HCT116 (cell line): Measurements from ENCODE around the gene USP47. TPM values are rescaled to one million over a fixed set of nuclear protein-coding genes. Genes with fewer than 3 reads are reported as not detected.

ENCODE experiments used
- ATAC-seq: fragments of 200-7000 bp; cut with Tn5 transposase; 2 replicates; pipeline ENCODE4 v1.9.1; 2020; ENCODE audit warnings: mild to moderate bottlenecking, moderate library complexity
- BruUV-seq: library from RNA; stranded (reverse); fragments of 400-500 nt; replicated peaks from 2 replicates; lab custom pipeline; 2021; lab: Mats Ljungman, UMichigan
- CTCF ChIA-PET: fragments of 300-600 bp; sonication (Branson Sonifier 250); formaldehyde crosslinking; loops from one replicate; lab custom pipeline; 2021; ENCODE audit warnings: antibody characterized with exemption; lab: Charles Lee
- POLR2A ChIA-PET: fragments of 300-600, 350-600 bp; sonication (Branson Sonifier 250); formaldehyde crosslinking; loops from one replicate; lab custom pipeline; 2021; ENCODE audit warnings: antibody characterized with exemption; lab: Charles Lee
- RAD21 ChIA-PET, 2 experiments: fragments of 300-600 bp; sonication (Branson Sonifier 250); formaldehyde crosslinking; loops; one replicate each; lab custom pipeline; 2023; ENCODE audit warnings: low total read pairs in 2 of 2; ENCODE audit not compliant: uncharacterized antibody in 2 of 2, unreplicated experiment in 2 of 2, low non-redundant PET in 1 of 2; lab: Charles Lee
- DNase-seq: peaks from one replicate; pipeline ENCODE4 v3.0.0-alpha.2; 2010; ENCODE audit warnings: low read depth, low spot score
- H2AFZ ChIP-seq: fragments of 200-600 bp; shearing (Covaris generic), sonication (generic); 2 replicates; pipeline ENCODE4 v1.6.1; 2017; ENCODE audit warnings: low read depth, mixed run types, mixed read lengths, antibody characterized with exemption, low read length; ENCODE audit not compliant: poor library complexity, severe bottlenecking
- H3K27ac ChIP-seq: 2 replicates; pipeline ENCODE4 v1.5.1; 2012; ENCODE audit warnings: low read depth, low read length
- H3K27me3 ChIP-seq: fragments of 200-600 bp; sonication (generic); 2 replicates; pipeline ENCODE4 v1.6.1; 2016; ENCODE audit warnings: mixed run types, low read length, mixed read lengths; ENCODE audit not compliant: insufficient read depth
- H3K36me3 ChIP-seq, 2 experiments: fragments of 200-500 bp in 1 of 2; fragments of 200-600 bp in 1 of 2; sonication (Bioruptor generic) in 1 of 2; sonication (generic) in 1 of 2; 2 replicates each; pipeline versions ENCODE4 v1.5.1 to v1.6.1; 2014 to 2016; ENCODE audit warnings: low read length in 2 of 2, inconsistent platforms in 1 of 2, mixed read lengths in 1 of 2, mixed run types in 1 of 2; ENCODE audit not compliant: insufficient read depth in 2 of 2, control insufficient read depth in 1 of 2
- H3K4me1 ChIP-seq, 2 experiments: fragments of 200-600 bp in 1 of 2; sonication (generic) in 1 of 2; 2 replicates each; pipeline versions ENCODE4 v1.5.1 to v1.6.1; 2012 to 2017; ENCODE audit warnings: low read length in 2 of 2, inconsistent platforms in 1 of 2, mild to moderate bottlenecking in 1 of 2, mixed read lengths in 1 of 2, mixed run types in 1 of 2, moderate library complexity in 1 of 2; ENCODE audit not compliant: insufficient read depth in 2 of 2, control insufficient read depth in 1 of 2
- H3K4me2 ChIP-seq: fragments of 200-600 bp; sonication (generic); 2 replicates; pipeline ENCODE4 v1.6.1; 2017; ENCODE audit warnings: mixed run types, low read length, mixed read lengths
- H3K4me3 ChIP-seq, 2 experiments: fragments of 200-600 bp in 1 of 2; sonication (generic) in 1 of 2; replicated peaks in 1 of 2; 2 replicates each; pipeline ENCODE4 v1.5.1; 2011 to 2016; ENCODE audit warnings: low read length in 2 of 2, control low read depth in 1 of 2, low read depth in 1 of 2, mild to moderate bottlenecking in 1 of 2, mixed read lengths in 1 of 2, mixed run types in 1 of 2
- H3K79me2 ChIP-seq: fragments of 200-600 bp; sonication (generic); 2 replicates; pipeline ENCODE4 v1.6.1; 2017; ENCODE audit warnings: mild to moderate bottlenecking, mixed run types, low read length, moderate library complexity, mixed read lengths; ENCODE audit not compliant: insufficient read depth
- H3K9ac ChIP-seq: fragments of 200-600 bp; sonication (generic); 2 replicates; pipeline ENCODE4 v1.6.1; 2016; ENCODE audit warnings: low read length, mixed read lengths
- H3K9me2 ChIP-seq: fragments of 200-600 bp; sonication (generic), shearing (Covaris generic); 2 replicates; pipeline ENCODE4 v1.6.1; 2017; ENCODE audit warnings: mixed run types, mild to moderate bottlenecking, moderate library complexity; ENCODE audit not compliant: insufficient read depth
- H3K9me3 ChIP-seq, 2 experiments: fragments of 200-500 bp in 1 of 2; fragments of 200-600 bp in 1 of 2; sonication (Bioruptor generic) in 1 of 2; sonication (generic) in 1 of 2; 2 replicates each; pipeline ENCODE4 v1.6.1; 2014 to 2017; ENCODE audit warnings: low read length in 2 of 2, mixed read lengths in 2 of 2, inconsistent platforms in 1 of 2, low read depth in 1 of 2, mild to moderate bottlenecking in 1 of 2, mixed run types in 1 of 2, moderate library complexity in 1 of 2; ENCODE audit not compliant: control insufficient read depth in 1 of 2, insufficient read depth in 1 of 2
- H4K20me1 ChIP-seq: fragments of 200-600 bp; sonication (generic), shearing (Covaris generic); 2 replicates; pipeline ENCODE4 v1.6.1; 2017; ENCODE audit warnings: mixed run types, mild to moderate bottlenecking, moderate library complexity; ENCODE audit not compliant: insufficient read depth
- CTCF ChIP-seq, 3 experiments: fragments of 200-600 bp in 1 of 3; sonication (generic) in 1 of 3; IDR thresholded peaks in 2 of 3; conservative IDR thresholded peaks in 1 of 3; 2 replicates each; pipeline ENCODE4 v1.5.1; 2012 to 2017; ENCODE audit warnings: low read depth in 2 of 3, low read length in 2 of 3, antibody characterized with exemption in 1 of 3, borderline replicate concordance in 1 of 3, control low read depth in 1 of 3, mild to moderate bottlenecking in 1 of 3, mixed read lengths in 1 of 3, mixed run types in 1 of 3, moderate library complexity in 1 of 3; ENCODE audit not compliant: insufficient read depth in 1 of 3
- EGR1 ChIP-seq: IDR thresholded peaks from 2 replicates; pipeline ENCODE4 v1.6.1; 2012; ENCODE audit warnings: low read depth
- ZFX ChIP-seq: fragments of 450-650 bp; IDR thresholded peaks from 2 replicates; pipeline ENCODE4 v1.6.1; 2017
- ZNF274 ChIP-seq: fragments of 200-500 bp; sonication (Bioruptor generic); IDR thresholded peaks from 2 replicates; pipeline ENCODE4 v1.6.1; 2014; ENCODE audit warnings: mild to moderate bottlenecking, low read depth, low read length, inconsistent platforms
- intact Hi-C: fragments of 100-400 bp; cut with micrococcal nuclease; formaldehyde crosslinking; loops from 2 replicates; pipeline ENCODE4 v1.10.0; 2022
- total RNA-seq: library from RNA; stranded (reverse); gene quantifications from one replicate; pipeline ENCODE4 v1.2.1, GENCODE V29; 2021; ENCODE audit not compliant: unreplicated experiment

Gene USP47
- total RNA-seq, 1 experiment from 2014 or later: 18.9 TPM

GRCh38 chr11:11988681-11989261 is 147.0 kb downstream of the USP47 start:
- RAD21 ChIA-PET: no interaction called here
- intact Hi-C loops: loop anchor here (5.0 kb wide), 1 partner anchor 54 kb away; no protein-coding TSS in a partner anchor
- no peak for TF ChIP-seq ZFX
- no peak for TF ChIP-seq EGR1
- peak in 2 of 3 experiments; percentile 37 to 54; a peak in 4 of 6 replicates for TF ChIP-seq CTCF (IDR thresholded peaks at IDR 0.05 in 2 of 3, conservative IDR thresholded peaks at IDR 0.05 in 1 of 3; ENCODE audit: borderline replicate concordance in 1 of 3, insufficient read depth in 1 of 3, low read depth in 2 of 3, low read length in 2 of 3)
- no peak for TF ChIP-seq ZNF274
- TF ChIP-seq, all 23 proteins: peak for 1

More at GRCh38 chr11:11988681-11989261, 147.0 kb downstream of the USP47 start:
- no peaks in the 10 kb centered on the region for H3K27me3 ChIP-seq
- H2AFZ ChIP-seq: peak overlapping the region; percentile 63
- no peak overlapping the region for H3K9ac ChIP-seq
- POLR2A ChIA-PET: no interaction called here
- no peaks in the 10 kb centered on the region for H3K79me2 ChIP-seq
- H3K9me2 ChIP-seq: no peaks in the 10 kb centered on the region
- no peak for DNase-seq
- ATAC-seq: peak; percentile 23
- CTCF ChIA-PET: interaction anchor here (0.8 kb wide), 1 partner anchor 60 kb away, joined by 3 read pairs; no protein-coding TSS in a partner anchor
- no peaks in the 10 kb centered on the region for H3K9me3 ChIP-seq
- H3K4me2 ChIP-seq: no peak overlapping the region
- H3K4me3 ChIP-seq: no peak overlapping the region
- H3K27ac ChIP-seq: no peak overlapping the region
- BruUV-seq: no TSS peak
- H3K4me1 ChIP-seq: peaks cover 15 to 37% of the 10 kb centered on the region in 2 experiments
- no peaks in the 10 kb centered on the region for H3K36me3 ChIP-seq
- H4K20me1 ChIP-seq: no peaks in the 10 kb centered on the region
